Right lobe of liver (tissue), 6 donors: ENCODE measurements around the gene MYO3B. TPM values are rescaled to one million over a fixed set of nuclear protein-coding genes. Genes with fewer than 3 reads are reported as not detected.

Experiments used
- ATAC-seq, 4 donors: fragments of 200-7000 bp; cut with Tn5 transposase; one replicate each; pipeline ENCODE4 v1.9.1; 2020; ENCODE audit warnings: mild to moderate bottlenecking in 4 of 4, moderate library complexity in 4 of 4
- DNase-seq, 3 donors: peaks; one replicate each; pipeline ENCODE4 v3.0.0-alpha.2; 2020
- H3K27ac ChIP-seq, 3 donors: fragments of 200-600 bp; one replicate each; pipeline ENCODE4 v1.8.0; 2022
- H3K27me3 ChIP-seq, 2 donors: fragments of 200-600 bp; one replicate each; pipeline ENCODE4 v1.8.0; 2022
- H3K36me3 ChIP-seq, 4 donors: fragments of 200-600 bp; sonication (generic) in 1 of 4; one replicate each; pipeline versions ENCODE4 v1.5.1 to v1.8.0; 2017 to 2022; ENCODE audit warnings: control low read depth in 1 of 4
- H3K4me1 ChIP-seq, 4 donors: fragments of 200-600 bp; sonication (generic) in 1 of 4; one replicate each; pipeline versions ENCODE4 v1.5.1 to v1.8.0; 2017 to 2022; ENCODE audit warnings: control low read depth in 1 of 4
- H3K4me3 ChIP-seq, 3 donors: fragments of 200-600 bp; one replicate each; pipeline ENCODE4 v1.8.0; 2022
- H3K9me3 ChIP-seq, 4 donors: fragments of 200-600 bp; sonication (generic) in 1 of 4; one replicate each; pipeline versions ENCODE4 v1.5.1 to v1.8.0; 2017 to 2022; ENCODE audit warnings: control low read depth in 1 of 4
- POLR2A ChIP-seq: fragments of 450-650 bp; IDR thresholded peaks from one replicate; pipeline ENCODE4 v1.6.1; 2017; ENCODE audit warnings: antibody characterized with exemption, mild to moderate bottlenecking
- WGBS: methylation state at CpG from one replicate; pipeline ENCODE4 v1.1.6; 2018; ENCODE audit warnings: low coverage, low lambda C conversion rate; ENCODE audit not compliant: insufficient coverage; ENCODE audit errors: missing lambda C conversion rate; 5-methylcytosine and 5-hydroxymethylcytosine counted together
- intact Hi-C, 2 donors: fragments of 100-400 bp; cut with DNase I; formaldehyde crosslinking; loops; one replicate each; pipeline versions ENCODE4 v1.11.2 to v1.14.1; 2022
- total RNA-seq, 6 experiments: library from RNA; depleted of rRNA in 2 of 6; stranded (reverse); fragments of >200 nt in 2 of 6; fragmentation: NEBNext Ultra II Directional in 3 of 6; extraction: Animal tissue kit (Norgen Biotek cat#: 25700) in 3 of 6; gene quantifications; one replicate each; pipeline versions ENCODE4 v1.1.0 to v1.2.4, GENCODE V29; 2016 to 2023
- TF ChIP-seq, protein P1 (sequence below), 4 donors: fragments of 200-600 bp in 3 of 4; fragments of 450-650 bp in 1 of 4; IDR thresholded peaks; one replicate each; pipeline versions ENCODE4 v1.5.1 to v1.8.0; 2016 to 2022; ENCODE audit warnings: antibody characterized with exemption in 4 of 4, mild to moderate bottlenecking in 2 of 4
- donor health status: DM: no; HTN: yes; CAD: no.
- donor health status: DM: no; HTN: no; CAD: no.
- donor health status: DM: no; HTN: no; CAD: no.
- donor health status: DM: no; HTN: yes; CAD: no.
- donor health status: DM: no; HTN: yes; CAD: no.

MYO3B gene
- total RNA-seq, 6 experiments from 2014 or later: 0.18 to 0.25 TPM; not detected in 4

DNA sequence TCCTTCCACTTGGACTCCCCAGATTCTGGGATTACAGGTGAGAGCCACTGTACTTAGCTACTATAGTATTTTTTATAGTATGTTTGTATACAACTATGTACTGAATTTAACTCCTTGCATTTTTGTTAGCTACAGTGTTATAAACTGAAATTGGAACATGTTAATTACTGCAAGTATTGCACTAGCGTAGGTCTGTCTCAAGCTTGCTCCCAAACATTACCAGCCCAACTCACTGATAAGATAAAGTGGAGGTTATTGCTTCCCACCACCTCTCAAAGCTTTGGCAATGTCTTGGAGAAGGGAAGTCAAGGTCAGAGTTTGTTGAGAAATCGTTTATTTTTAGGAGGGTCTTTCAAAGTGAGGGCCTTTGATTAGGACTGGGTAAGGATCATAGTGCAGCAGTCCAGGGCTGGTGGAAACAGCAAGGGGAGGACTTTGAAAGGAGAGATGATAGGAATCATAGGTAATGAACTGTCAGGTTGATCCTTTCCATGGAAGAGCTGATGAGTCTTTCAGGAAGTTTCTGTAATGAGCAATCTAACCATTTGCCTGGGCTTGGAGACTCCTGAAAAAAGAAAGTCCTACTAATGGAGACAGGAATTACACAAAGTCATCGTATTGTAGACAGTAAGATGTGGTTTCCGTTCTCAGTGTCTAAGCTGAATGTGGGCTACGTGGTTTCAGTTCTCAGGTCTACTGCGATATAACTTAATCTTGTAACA, 257.1 kb downstream of the MYO3B start:
- H3K27me3 ChIP-seq: no peaks in the 10 kb centered on the region
- ATAC-seq (no peak), DNase-seq (no peak)
- no peak overlapping the region for H3K4me3 ChIP-seq
- H3K4me1 ChIP-seq: no peaks in the 10 kb centered on the region
- no peaks in the 10 kb centered on the region for H3K36me3 ChIP-seq
- intact Hi-C loops: no loop called here
- H3K9me3 ChIP-seq: no peaks in the 10 kb centered on the region
- H3K27ac ChIP-seq: no peak overlapping the region
- TF ChIP-seq, protein P1, sequence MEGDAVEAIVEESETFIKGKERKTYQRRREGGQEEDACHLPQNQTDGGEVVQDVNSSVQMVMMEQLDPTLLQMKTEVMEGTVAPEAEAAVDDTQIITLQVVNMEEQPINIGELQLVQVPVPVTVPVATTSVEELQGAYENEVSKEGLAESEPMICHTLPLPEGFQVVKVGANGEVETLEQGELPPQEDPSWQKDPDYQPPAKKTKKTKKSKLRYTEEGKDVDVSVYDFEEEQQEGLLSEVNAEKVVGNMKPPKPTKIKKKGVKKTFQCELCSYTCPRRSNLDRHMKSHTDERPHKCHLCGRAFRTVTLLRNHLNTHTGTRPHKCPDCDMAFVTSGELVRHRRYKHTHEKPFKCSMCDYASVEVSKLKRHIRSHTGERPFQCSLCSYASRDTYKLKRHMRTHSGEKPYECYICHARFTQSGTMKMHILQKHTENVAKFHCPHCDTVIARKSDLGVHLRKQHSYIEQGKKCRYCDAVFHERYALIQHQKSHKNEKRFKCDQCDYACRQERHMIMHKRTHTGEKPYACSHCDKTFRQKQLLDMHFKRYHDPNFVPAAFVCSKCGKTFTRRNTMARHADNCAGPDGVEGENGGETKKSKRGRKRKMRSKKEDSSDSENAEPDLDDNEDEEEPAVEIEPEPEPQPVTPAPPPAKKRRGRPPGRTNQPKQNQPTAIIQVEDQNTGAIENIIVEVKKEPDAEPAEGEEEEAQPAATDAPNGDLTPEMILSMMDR (IDR thresholded peaks at IDR 0.05): no peak
- no peak for TF ChIP-seq POLR2A
- WGBS: 40% methylated on average over 6 of the region's 6 CpGs

DNA sequence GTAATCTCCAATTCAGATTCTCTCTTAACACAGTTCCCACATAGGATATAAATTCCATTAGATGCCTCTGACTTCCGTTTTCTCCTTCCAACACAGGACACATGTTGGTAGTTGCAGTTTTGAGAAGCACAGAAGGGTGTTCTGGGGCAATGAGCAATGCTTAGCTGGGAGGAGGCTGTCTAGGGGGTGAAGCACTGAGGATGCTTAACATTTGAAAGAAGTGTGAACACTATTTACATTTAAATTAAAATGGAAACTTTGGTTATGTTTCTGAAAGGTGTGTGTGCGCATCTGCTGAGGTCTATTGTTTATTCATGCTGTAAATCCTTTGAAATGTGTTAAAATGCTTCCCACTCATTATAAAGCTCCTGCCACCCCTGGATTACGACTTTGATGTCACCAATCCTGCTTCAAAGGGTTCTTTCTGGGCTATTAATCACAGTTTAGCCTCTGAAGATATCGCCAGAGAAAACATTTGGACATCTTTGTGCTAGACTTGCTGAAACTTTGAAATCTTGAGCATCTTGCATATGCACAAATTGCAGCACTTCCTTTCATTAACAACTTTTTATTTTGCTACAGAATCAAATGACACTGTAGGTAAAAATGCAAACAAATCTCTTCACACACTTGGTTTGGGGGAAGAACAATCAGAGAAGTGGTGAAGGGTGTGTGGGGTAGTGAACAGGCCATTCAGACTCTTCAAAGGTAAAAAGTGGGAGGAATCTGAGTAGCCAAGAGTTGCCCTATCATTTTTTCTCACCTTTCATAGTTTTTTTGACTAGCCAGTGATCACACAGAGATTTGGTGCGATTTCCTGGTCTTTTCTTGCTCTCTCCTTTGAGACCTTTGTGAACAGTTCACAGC, 258.4 kb downstream of the MYO3B start:
- no peak overlapping the region for H3K27ac ChIP-seq
- ATAC-seq (no peak), DNase-seq (no peak)
- H3K36me3 ChIP-seq: no peaks in the 10 kb centered on the region
- TF ChIP-seq, protein P1 (IDR thresholded peaks at IDR 0.05): no peak
- TF ChIP-seq POLR2A: no peak
- WGBS: 41% methylated on average over 5 of the region's 5 CpGs
- H3K27me3 ChIP-seq: no peaks in the 10 kb centered on the region
- H3K4me1 ChIP-seq: no peaks in the 10 kb centered on the region
- intact Hi-C loops: no loop called here
- no peak overlapping the region for H3K4me3 ChIP-seq
- no peaks in the 10 kb centered on the region for H3K9me3 ChIP-seq

DNA sequence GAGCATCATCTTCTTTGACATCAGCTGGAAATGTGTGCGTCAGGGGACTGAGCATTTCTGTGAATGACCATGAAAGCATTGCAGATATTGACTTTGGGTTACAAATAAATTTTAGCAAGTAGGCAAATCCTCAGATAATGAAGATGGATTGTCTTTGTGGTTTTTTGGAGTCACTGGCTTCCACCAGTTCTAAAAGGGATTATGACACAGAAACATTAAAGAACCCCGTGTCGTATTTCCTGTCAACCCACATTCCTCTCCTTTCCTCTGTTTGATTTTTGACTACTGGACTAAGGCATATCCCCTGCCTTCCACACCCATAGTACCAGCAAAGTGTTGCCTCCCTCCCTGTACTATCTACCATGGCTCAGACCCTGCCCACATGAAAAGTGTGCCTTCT, 268.1 kb downstream of the MYO3B start:
- H3K27ac ChIP-seq: no peak overlapping the region
- ATAC-seq (no peak), DNase-seq (no peak)
- WGBS: 83% methylated on average over 3 of the region's 3 CpGs
- no peak overlapping the region for H3K4me3 ChIP-seq
- no peaks in the 10 kb centered on the region for H3K9me3 ChIP-seq
- H3K27me3 ChIP-seq: no peaks in the 10 kb centered on the region
- H3K36me3 ChIP-seq: no peaks in the 10 kb centered on the region
- intact Hi-C loops: no loop called here
- TF ChIP-seq, protein P1 (IDR thresholded peaks at IDR 0.05): no peak
- TF ChIP-seq POLR2A: no peak
- H3K4me1 ChIP-seq: no peaks in the 10 kb centered on the region

DNA sequence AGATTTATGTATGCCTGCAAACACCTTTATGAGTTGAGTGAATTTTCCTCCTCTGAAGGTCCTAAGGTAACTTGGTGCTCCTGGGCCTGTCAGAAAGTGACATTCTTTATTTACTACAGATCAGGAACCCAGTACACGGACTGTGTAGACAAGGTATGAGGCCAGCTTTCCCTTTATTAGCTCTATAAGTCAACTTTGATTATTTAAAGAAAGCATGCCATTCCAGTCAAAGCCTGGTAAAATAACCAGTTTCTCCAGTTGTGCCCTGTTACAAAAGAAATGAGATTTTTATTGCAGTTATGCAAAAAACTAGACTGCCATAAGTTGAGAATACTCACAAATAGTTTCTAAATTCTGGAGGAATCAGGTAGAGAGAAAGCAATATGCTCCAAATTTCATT, 271.1 kb downstream of the MYO3B start:
- DNase-seq (no peak), ATAC-seq (no peak)
- H3K27me3 ChIP-seq: no peaks in the 10 kb centered on the region
- H3K4me1 ChIP-seq: no peaks in the 10 kb centered on the region
- no peaks in the 10 kb centered on the region for H3K9me3 ChIP-seq
- H3K36me3 ChIP-seq: no peaks in the 10 kb centered on the region
- TF ChIP-seq, protein P1 (IDR thresholded peaks at IDR 0.05): no peak
- TF ChIP-seq POLR2A: no peak
- WGBS: 100% methylated on average over 1 of the region's 1 CpG
- intact Hi-C loops: no loop called here
- no peak overlapping the region for H3K27ac ChIP-seq
- H3K4me3 ChIP-seq: no peak overlapping the region
